Karpas-422 (cell line): ENCODE results near the gene SLC16A7. TPM values are rescaled to one million over a fixed set of nuclear protein-coding genes. Genes with fewer than 3 reads are reported as not detected.

Experiments
- DNase-seq: peaks from one replicate; pipeline ENCODE4 v3.0.0-alpha.2; 2015
- H2AFZ ChIP-seq: fragments of 200-600 bp; sonication (generic); 2 replicates; pipeline ENCODE4 v1.6.1; 2014; ENCODE audit warnings: antibody characterized with exemption, low read length, mixed read lengths
- H3K27ac ChIP-seq: fragments of 200-600 bp; sonication (generic); 2 replicates; pipeline ENCODE4 v1.5.1; 2014; ENCODE audit warnings: mild to moderate bottlenecking, low read length, moderate library complexity
- H3K27me3 ChIP-seq: fragments of 200-600 bp; sonication (generic); 2 replicates; pipeline ENCODE4 v1.6.1; 2014; ENCODE audit warnings: low read length, mixed read lengths
- H3K36me3 ChIP-seq: fragments of 200-600 bp; sonication (generic); 2 replicates; pipeline ENCODE4 v1.6.1; 2014; ENCODE audit warnings: low read length, mixed read lengths; ENCODE audit not compliant: insufficient read depth
- H3K4me1 ChIP-seq: fragments of 200-600 bp; sonication (generic); 2 replicates; pipeline ENCODE4 v1.6.1; 2014; ENCODE audit warnings: mild to moderate bottlenecking, low read length, mixed read lengths
- H3K4me2 ChIP-seq: fragments of 200-600 bp; sonication (generic); 2 replicates; pipeline ENCODE4 v1.6.1; 2014; ENCODE audit warnings: low read length, low read depth, mild to moderate bottlenecking; ENCODE audit not compliant: poor library complexity, severe bottlenecking
- H3K4me3 ChIP-seq: fragments of 200-600 bp; sonication (generic); 2 replicates; pipeline ENCODE4 v1.5.1; 2014; ENCODE audit warnings: mild to moderate bottlenecking, antibody characterized with exemption, low read length, mixed read lengths
- H3K79me2 ChIP-seq: fragments of 200-600 bp; sonication (generic); 2 replicates; pipeline ENCODE4 v1.6.1; 2014; ENCODE audit warnings: mild to moderate bottlenecking, low read length, mixed read lengths
- H3K9ac ChIP-seq: fragments of 200-600 bp; sonication (generic); 2 replicates; pipeline ENCODE4 v1.6.0; 2014; ENCODE audit warnings: low read length
- H3K9me2 ChIP-seq: fragments of 200-600 bp; sonication (generic), shearing (Covaris generic); replicated peaks from 2 replicates; pipeline ENCODE4 v1.6.0; 2014; ENCODE audit warnings: mild to moderate bottlenecking, low read length, moderate library complexity; ENCODE audit not compliant: insufficient read depth
- H3K9me3 ChIP-seq: fragments of 300-700, 200-600 bp; sonication (generic); 2 replicates; pipeline ENCODE4 v1.6.1; 2014; ENCODE audit warnings: low read length, mixed read lengths
- H4K20me1 ChIP-seq: fragments of 200-600 bp; sonication (generic); 2 replicates; pipeline ENCODE4 v1.6.1; 2014; ENCODE audit warnings: mild to moderate bottlenecking, antibody characterized with exemption, low read length, low read depth; ENCODE audit not compliant: insufficient read depth
- total RNA-seq: library from RNA; depleted of rRNA; stranded (reverse); fragments of >200 nt; shearing (Covaris generic); gene quantifications from 2 replicates; pipeline ENCODE4 v1.2.3, GENCODE V29; 2014; ENCODE audit warnings: low replicate concordance

The SLC16A7 gene
- total RNA-seq, 1 experiment from 2014 or later, result 63.6 TPM

GRCh38 chr12:59733200-59733599 lies 137.4 kb downstream of the SLC16A7 start:
- H3K27ac ChIP-seq, result no peak overlapping the region
- no peak overlapping the region for H2AFZ ChIP-seq
- H3K4me3 ChIP-seq, result no peak overlapping the region
- no peaks in the 10 kb centered on the region for H3K9me2 ChIP-seq
- no peaks in the 10 kb centered on the region for H4K20me1 ChIP-seq
- no peaks in the 10 kb centered on the region for H3K27me3 ChIP-seq
- H3K9me3 ChIP-seq, result no peaks in the 10 kb centered on the region
- H3K79me2 ChIP-seq, result peaks cover 32% of the 10 kb centered on the region
- no peak for DNase-seq
- H3K4me1 ChIP-seq, result peaks cover 13% of the 10 kb centered on the region
- no peaks in the 10 kb centered on the region for H3K36me3 ChIP-seq
- no peak overlapping the region for H3K4me2 ChIP-seq
- no peak overlapping the region for H3K9ac ChIP-seq

- peaks cover 30% of the 10 kb centered on the region for H3K79me2 ChIP-seq
- no peak for DNase-seq
- no peak overlapping the region for H3K9ac ChIP-seq
- H3K4me1 ChIP-seq, result peaks cover 13% of the 10 kb centered on the region
- no peaks in the 10 kb centered on the region for H3K27me3 ChIP-seq
- no peaks in the 10 kb centered on the region for H4K20me1 ChIP-seq
- no peak overlapping the region for H3K4me2 ChIP-seq
- H3K9me3 ChIP-seq, result no peaks in the 10 kb centered on the region
- H3K9me2 ChIP-seq, result no peaks in the 10 kb centered on the region
- H3K4me3 ChIP-seq, result no peak overlapping the region
- no peak overlapping the region for H3K27ac ChIP-seq
- no peaks in the 10 kb centered on the region for H3K36me3 ChIP-seq
- no peak overlapping the region for H2AFZ ChIP-seq
These were observed 138.5 kb downstream of the SLC16A7 start for GRCh38 chr12:59734371-59734770.

GRCh38 chr12:59735231-59735630 lies 139.4 kb downstream of the SLC16A7 start:
- H3K9ac ChIP-seq, result no peak overlapping the region
- no peak for DNase-seq
- H3K9me3 ChIP-seq, result no peaks in the 10 kb centered on the region
- no peaks in the 10 kb centered on the region for H3K27me3 ChIP-seq
- peaks cover 13% of the 10 kb centered on the region for H3K4me1 ChIP-seq
- no peak overlapping the region for H3K27ac ChIP-seq
- H3K36me3 ChIP-seq, result no peaks in the 10 kb centered on the region
- H3K4me3 ChIP-seq, result no peak overlapping the region
- no peak overlapping the region for H2AFZ ChIP-seq
- no peak overlapping the region for H3K4me2 ChIP-seq
- H4K20me1 ChIP-seq, result no peaks in the 10 kb centered on the region
- H3K9me2 ChIP-seq, result no peaks in the 10 kb centered on the region
- peaks cover 22% of the 10 kb centered on the region for H3K79me2 ChIP-seq

- no peak overlapping the region for H3K4me3 ChIP-seq
- H3K9me3 ChIP-seq, result no peaks in the 10 kb centered on the region
- H3K27ac ChIP-seq, result no peak overlapping the region
- H3K9me2 ChIP-seq, result no peaks in the 10 kb centered on the region
- H3K79me2 ChIP-seq, result peaks cover 18% of the 10 kb centered on the region
- H3K9ac ChIP-seq, result no peak overlapping the region
- no peak overlapping the region for H3K4me2 ChIP-seq
- H3K36me3 ChIP-seq, result no peaks in the 10 kb centered on the region
- peaks cover 13% of the 10 kb centered on the region for H3K4me1 ChIP-seq
- no peaks in the 10 kb centered on the region for H4K20me1 ChIP-seq
- no peaks in the 10 kb centered on the region for H3K27me3 ChIP-seq
- no peak overlapping the region for H2AFZ ChIP-seq
- no peak for DNase-seq
These were observed 140.5 kb downstream of the SLC16A7 start for GRCh38 chr12:59736359-59736758.

GRCh38 chr12:59736786-59737185 lies 141.0 kb downstream of the SLC16A7 start:
- Histone ChIP-seq H3K27ac (no peak overlapping the region), H4K20me1 (no peaks in the 10 kb centered on the region), H3K4me2 (no peak overlapping the region), H2AFZ (no peak overlapping the region), H3K4me3 (no peak overlapping the region), H3K27me3 (no peaks in the 10 kb centered on the region), H3K9me2 (no peaks in the 10 kb centered on the region), H3K4me1 (peaks cover 13% of the 10 kb centered on the region), H3K79me2 (peaks cover 14% of the 10 kb centered on the region), H3K36me3 (no peaks in the 10 kb centered on the region), H3K9me3 (no peaks in the 10 kb centered on the region), H3K9ac (no peak overlapping the region)
- DNase-seq, result no peak

- Histone ChIP-seq H3K27ac (no peak overlapping the region), H3K27me3 (no peaks in the 10 kb centered on the region), H3K9me2 (no peaks in the 10 kb centered on the region), H3K4me2 (no peak overlapping the region), H3K4me3 (no peak overlapping the region), H3K9me3 (no peaks in the 10 kb centered on the region), H4K20me1 (no peaks in the 10 kb centered on the region), H3K36me3 (no peaks in the 10 kb centered on the region), H2AFZ (no peak overlapping the region), H3K79me2 (peaks cover 16% of the 10 kb centered on the region), H3K4me1 (peaks cover 13% of the 10 kb centered on the region), H3K9ac (no peak overlapping the region)
- DNase-seq, result no peak
These were observed 142.1 kb downstream of the SLC16A7 start for GRCh38 chr12:59737725-59738463.

GRCh38 chr12:59742841-59743240 lies 147.0 kb downstream of the SLC16A7 start:
- Histone ChIP-seq H3K27me3 (no peaks in the 10 kb centered on the region), H3K4me1 (no peaks in the 10 kb centered on the region), H3K79me2 (peaks cover 12% of the 10 kb centered on the region), H2AFZ (no peak overlapping the region), H3K9ac (no peak overlapping the region), H3K4me2 (no peak overlapping the region), H3K27ac (no peak overlapping the region), H3K36me3 (peaks cover 5% of the 10 kb centered on the region; the same call in 1 of the 2 replicates), H3K4me3 (no peak overlapping the region), H4K20me1 (no peaks in the 10 kb centered on the region), H3K9me2 (no peaks in the 10 kb centered on the region), H3K9me3 (no peaks in the 10 kb centered on the region)
- DNase-seq, result no peak

GRCh38 chr12:59744564-59744963 lies 148.7 kb downstream of the SLC16A7 start:
- no peaks in the 10 kb centered on the region for H3K27me3 ChIP-seq
- no peak overlapping the region for H2AFZ ChIP-seq
- no peaks in the 10 kb centered on the region for H4K20me1 ChIP-seq
- H3K4me2 ChIP-seq, result no peak overlapping the region
- no peaks in the 10 kb centered on the region for H3K4me1 ChIP-seq
- H3K4me3 ChIP-seq, result no peak overlapping the region
- peaks cover 4% of the 10 kb centered on the region; the same call in 1 of the 2 replicates for H3K9me3 ChIP-seq
- H3K79me2 ChIP-seq, result peaks cover 6% of the 10 kb centered on the region; the same call in 1 of the 2 replicates
- peaks cover 5% of the 10 kb centered on the region; the same call in 1 of the 2 replicates for H3K36me3 ChIP-seq
- H3K9me2 ChIP-seq, result no peaks in the 10 kb centered on the region
- DNase-seq, result no peak
- H3K27ac ChIP-seq, result no peak overlapping the region
- no peak overlapping the region for H3K9ac ChIP-seq
